ENCODE results near the gene MOCS1. TPM values are rescaled to one million over a fixed set of nuclear protein-coding genes. Genes with fewer than 3 reads are reported as not detected.

The MOCS1 gene
- total RNA-seq, 2 experiments from 2014 or later: 0.51 to 0.76 TPM

DNA sequence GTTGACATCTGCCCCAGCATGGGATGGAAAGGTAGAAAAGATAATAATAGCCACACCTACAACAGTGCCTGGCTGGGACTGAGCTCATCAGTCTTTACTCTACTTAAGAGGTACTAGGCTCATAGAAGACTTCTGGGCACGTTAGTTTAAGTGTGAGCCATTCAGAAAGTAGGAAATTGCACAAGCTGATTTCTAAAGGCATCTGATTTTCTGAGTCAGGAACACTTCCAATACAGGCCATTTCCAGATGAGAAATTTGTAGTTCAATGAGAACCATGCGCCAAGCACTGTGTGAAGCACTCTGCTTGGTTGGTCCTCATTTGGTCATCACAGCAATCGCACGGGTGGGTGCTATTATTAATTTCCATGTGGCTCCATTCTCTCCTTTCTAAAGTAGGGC, 42.3 kb downstream of the MOCS1 start:
- peaks cover 4% of the 10 kb centered on the region for H3K27me3 Mint-ChIP-seq
- H3K4me3 Mint-ChIP-seq: no peak overlapping the region
- POLR2A ChIA-PET: no interaction called here
- CTCF ChIA-PET: interaction anchor here (2.2 kb wide), 1 partner anchor 26 kb away, joined by 6 read pairs; no protein-coding TSS in a partner anchor
- no peaks in the 10 kb centered on the region for H3K9me3 Mint-ChIP-seq
- intact Hi-C loops (cut with micrococcal nuclease): no loop called here
- no peaks in the 10 kb centered on the region for H3K4me1 Mint-ChIP-seq (ENCODE audit: low read depth)
- H3K27ac Mint-ChIP-seq: no peak overlapping the region
- no peak for DNase-seq
- H3K36me3 Mint-ChIP-seq: no peaks in the 10 kb centered on the region

DNA sequence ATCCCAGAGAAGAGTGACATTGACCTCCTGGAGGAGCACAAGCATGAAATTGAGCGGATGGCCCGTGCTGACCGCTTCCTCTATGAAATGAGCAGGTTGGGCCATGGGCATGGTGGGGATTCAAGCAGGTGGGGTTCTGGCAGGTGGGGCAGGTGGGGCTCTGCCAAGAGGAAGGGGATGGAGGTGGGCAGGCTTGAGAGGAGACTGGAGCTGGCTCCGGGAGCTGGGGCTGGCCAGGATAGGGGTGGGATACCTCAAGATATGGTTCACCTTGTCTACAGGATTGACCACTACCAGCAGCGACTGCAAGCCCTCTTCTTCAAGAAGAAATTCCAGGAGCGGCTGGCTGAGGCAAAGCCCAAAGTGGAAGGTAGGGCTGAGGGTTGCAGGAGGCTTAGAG, 42.9 kb downstream of the MOCS1 start:
- H3K27ac Mint-ChIP-seq: no peak overlapping the region

GRCh38 chr6:39889229-39889628, 45.0 kb downstream of the MOCS1 start:
- POLR2A ChIA-PET: no interaction called here
- H3K36me3 Mint-ChIP-seq: no peaks in the 10 kb centered on the region
- peaks cover 10% of the 10 kb centered on the region for H3K27me3 Mint-ChIP-seq
- no peaks in the 10 kb centered on the region for H3K4me1 Mint-ChIP-seq (ENCODE audit: low read depth)
- H3K4me3 Mint-ChIP-seq: no peak overlapping the region
- no peak overlapping the region for H3K27ac Mint-ChIP-seq
- H3K9me3 Mint-ChIP-seq: no peaks in the 10 kb centered on the region
- CTCF ChIA-PET: no interaction called here
- intact Hi-C loops (cut with micrococcal nuclease): no loop called here
- no peak for DNase-seq

More for the DNA sequence above, 42.9 kb downstream of the MOCS1 start:
- ChIA-PET POLR2A (no interaction called here), CTCF (interaction anchor here (2.2 kb wide), 1 partner anchor 25 kb away, joined by 6 read pairs; no protein-coding TSS in a partner anchor)
- intact Hi-C loops (cut with micrococcal nuclease): no loop called here
- DNase-seq: no peak
- Mint-ChIP-seq H3K9me3 (no peaks in the 10 kb centered on the region), H3K4me1 (ENCODE audit: low read depth) (no peaks in the 10 kb centered on the region), H3K36me3 (no peaks in the 10 kb centered on the region), H3K4me3 (no peak overlapping the region), H3K27me3 (peaks cover 9% of the 10 kb centered on the region)

GRCh38 chr6:39887692-39888450, 46.4 kb downstream of the MOCS1 start:
- H3K27me3 Mint-ChIP-seq: peaks cover 10% of the 10 kb centered on the region
- H3K9me3 Mint-ChIP-seq: no peaks in the 10 kb centered on the region
- CTCF ChIA-PET: no interaction called here
- no peaks in the 10 kb centered on the region for H3K4me1 Mint-ChIP-seq (ENCODE audit: low read depth)
- DNase-seq: no peak
- no peak overlapping the region for H3K4me3 Mint-ChIP-seq
- H3K27ac Mint-ChIP-seq: no peak overlapping the region
- no peaks in the 10 kb centered on the region for H3K36me3 Mint-ChIP-seq
- POLR2A ChIA-PET: no interaction called here
- intact Hi-C loops (cut with micrococcal nuclease): no loop called here

DNA sequence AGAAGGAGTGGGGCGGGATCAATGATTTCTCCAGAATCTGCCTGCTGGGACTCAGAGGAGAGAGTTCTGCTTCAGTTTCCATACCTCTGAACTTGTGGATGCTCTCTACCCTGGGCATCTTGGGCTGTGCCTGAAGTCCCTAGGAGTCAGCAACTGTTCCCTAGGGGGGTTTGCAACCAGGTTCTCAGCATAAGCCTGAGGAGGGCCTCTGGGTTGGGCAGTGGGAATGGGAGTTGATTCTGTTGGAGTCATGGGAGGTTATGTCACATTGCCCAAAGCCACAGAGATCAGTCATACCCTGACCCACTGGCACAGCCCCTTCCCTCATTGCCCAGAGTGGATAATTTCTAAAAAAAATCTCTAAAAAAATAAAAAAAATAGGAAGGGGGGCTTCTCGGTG, 47.4 kb downstream of the MOCS1 start:
- intact Hi-C loops (cut with micrococcal nuclease): no loop called here
- Mint-ChIP-seq H3K4me1 (ENCODE audit: low read depth) (no peaks in the 10 kb centered on the region), H3K27ac (no peak overlapping the region), H3K27me3 (peaks cover 10% of the 10 kb centered on the region), H3K9me3 (no peaks in the 10 kb centered on the region), H3K4me3 (no peak overlapping the region), H3K36me3 (no peaks in the 10 kb centered on the region)
- ChIA-PET POLR2A (no interaction called here), CTCF (no interaction called here)
- DNase-seq: no peak

DNA sequence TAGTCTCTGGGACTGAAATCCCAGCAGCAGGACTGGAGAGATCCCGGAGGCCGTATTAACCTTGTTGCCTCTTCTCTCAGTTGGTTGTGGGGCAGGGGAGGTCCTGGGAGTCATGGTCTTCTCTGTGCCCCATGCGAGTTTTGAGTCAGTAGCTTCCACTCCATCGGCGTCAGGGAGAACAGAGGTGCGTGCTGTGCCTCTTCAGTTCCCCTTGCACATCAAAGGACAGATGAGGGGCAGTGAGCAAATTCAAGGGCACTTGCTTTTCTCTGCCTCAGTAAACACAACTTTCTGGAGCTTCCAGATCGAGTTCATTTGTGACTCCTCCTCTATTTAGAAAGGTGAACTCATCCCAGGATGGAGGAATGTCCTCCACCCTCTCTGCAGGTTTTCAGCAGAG, 48.6 kb downstream of the MOCS1 start:
- Mint-ChIP-seq H3K27me3 (peaks cover 10% of the 10 kb centered on the region), H3K4me1 (ENCODE audit: low read depth) (no peaks in the 10 kb centered on the region), H3K27ac (no peak overlapping the region), H3K4me3 (no peak overlapping the region), H3K9me3 (no peaks in the 10 kb centered on the region), H3K36me3 (no peaks in the 10 kb centered on the region)
- no peak for DNase-seq
- intact Hi-C loops (cut with micrococcal nuclease): no loop called here
- ChIA-PET CTCF (no interaction called here), POLR2A (interaction anchor here (0.6 kb wide), 1 partner anchor 46 kb away, joined by 3 read pairs; no protein-coding TSS in a partner anchor)

DNA sequence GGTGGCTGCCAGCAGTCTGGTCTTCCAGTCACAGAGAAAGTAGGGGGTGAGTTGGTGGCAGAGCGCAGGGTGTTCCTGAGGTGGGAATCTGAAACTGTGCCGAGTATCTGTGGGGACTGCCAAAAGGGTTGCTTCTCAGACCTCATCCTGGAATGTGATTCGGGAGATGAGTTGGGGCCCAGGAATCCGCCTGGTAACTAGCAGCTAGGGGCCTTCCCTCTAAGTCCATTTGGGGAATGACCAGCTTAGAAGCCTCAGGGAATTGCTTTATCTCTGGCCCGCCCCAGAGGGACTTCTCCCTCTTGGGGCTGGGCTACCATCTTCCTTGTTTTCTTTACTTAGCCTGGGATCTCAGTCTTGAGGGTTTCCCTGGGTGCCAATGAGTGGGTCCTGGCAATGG, 49.6 kb downstream of the MOCS1 start:
- no peaks in the 10 kb centered on the region for H3K36me3 Mint-ChIP-seq

DNA sequence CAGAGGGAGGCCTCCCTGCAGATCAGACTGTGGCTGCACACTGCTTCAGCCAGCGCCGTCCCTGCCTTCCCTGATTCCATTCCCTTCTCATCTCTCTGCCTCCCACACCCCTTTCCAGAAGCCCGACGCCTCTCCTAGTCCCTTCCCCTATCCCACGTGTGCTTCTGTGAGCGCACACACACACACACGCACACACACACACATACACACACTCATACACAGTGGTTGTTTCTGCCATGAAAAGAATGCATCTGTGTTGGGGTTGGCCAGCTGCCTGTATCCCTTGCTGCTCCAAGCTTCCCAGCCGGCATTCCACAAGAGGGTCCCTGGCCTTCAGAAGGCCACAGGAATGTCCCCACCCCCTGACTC, 51.7 kb downstream of the MOCS1 start:
- ChIA-PET POLR2A (no interaction called here), CTCF (no interaction called here)
- Mint-ChIP-seq H3K27me3 (peaks cover 9% of the 10 kb centered on the region), H3K9me3 (no peaks in the 10 kb centered on the region), H3K27ac (no peak overlapping the region), H3K4me1 (ENCODE audit: low read depth) (no peaks in the 10 kb centered on the region), H3K4me3 (no peak overlapping the region), H3K36me3 (no peaks in the 10 kb centered on the region)
- DNase-seq: no peak
- intact Hi-C loops (cut with micrococcal nuclease): no loop called here

More for the DNA sequence above, 49.6 kb downstream of the MOCS1 start:
- Mint-ChIP-seq H3K4me1 (ENCODE audit: low read depth) (no peaks in the 10 kb centered on the region), H3K27me3 (peaks cover 10% of the 10 kb centered on the region), H3K27ac (no peak overlapping the region), H3K4me3 (no peak overlapping the region), H3K9me3 (no peaks in the 10 kb centered on the region)
- DNase-seq: no peak
- ChIA-PET CTCF (no interaction called here), POLR2A (no interaction called here)
- intact Hi-C loops (cut with micrococcal nuclease): no loop called here

DNA sequence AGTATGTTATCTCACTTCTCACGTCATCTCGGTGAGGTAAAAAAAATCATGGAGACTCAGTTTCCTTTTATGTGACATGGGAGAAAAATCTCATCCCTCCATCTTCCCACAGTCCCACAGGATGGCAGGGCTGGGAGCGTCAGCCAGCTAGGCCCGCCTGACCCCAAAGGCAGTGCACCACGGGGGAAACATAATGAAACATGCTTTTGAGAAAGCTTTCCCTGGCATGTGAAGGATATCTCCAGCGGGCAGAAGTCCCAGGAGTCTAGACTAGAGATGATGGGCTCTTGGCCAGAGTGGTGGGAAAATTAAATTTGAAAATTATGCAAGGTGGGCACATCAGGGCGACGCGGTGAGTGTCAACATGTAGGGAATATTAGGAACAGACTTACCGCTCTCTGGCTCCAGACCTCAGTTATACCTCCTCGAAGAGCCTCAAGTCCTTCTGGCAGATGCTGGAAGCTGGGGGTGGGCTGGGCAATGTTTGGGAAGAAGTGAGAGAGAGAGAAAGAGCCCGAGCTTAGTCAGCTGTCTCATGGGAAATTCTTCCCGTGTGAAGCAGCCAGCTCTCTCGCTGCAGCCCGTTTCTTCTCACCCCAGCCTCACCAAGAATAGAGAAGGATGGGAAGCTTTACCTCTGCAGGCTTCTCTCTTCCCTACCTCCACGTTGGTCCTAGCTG, 52.3 kb downstream of the MOCS1 start:
- Mint-ChIP-seq H3K27me3 (peaks cover 6% of the 10 kb centered on the region), H3K27ac (no peak overlapping the region), H3K4me3 (no peak overlapping the region), H3K4me1 (ENCODE audit: low read depth) (no peaks in the 10 kb centered on the region), H3K36me3 (no peaks in the 10 kb centered on the region), H3K9me3 (no peaks in the 10 kb centered on the region)
- intact Hi-C loops (cut with micrococcal nuclease): no loop called here
- CTCF ChIA-PET: interaction anchor here (0.9 kb wide), 1 partner anchor 17 kb away, joined by 3 read pairs; no protein-coding TSS in a partner anchor
- POLR2A ChIA-PET: no interaction called here
- no peak for DNase-seq

GRCh38 chr6:39880594-39880993, 53.7 kb downstream of the MOCS1 start:
- no peaks in the 10 kb centered on the region for H3K36me3 Mint-ChIP-seq

DNA sequence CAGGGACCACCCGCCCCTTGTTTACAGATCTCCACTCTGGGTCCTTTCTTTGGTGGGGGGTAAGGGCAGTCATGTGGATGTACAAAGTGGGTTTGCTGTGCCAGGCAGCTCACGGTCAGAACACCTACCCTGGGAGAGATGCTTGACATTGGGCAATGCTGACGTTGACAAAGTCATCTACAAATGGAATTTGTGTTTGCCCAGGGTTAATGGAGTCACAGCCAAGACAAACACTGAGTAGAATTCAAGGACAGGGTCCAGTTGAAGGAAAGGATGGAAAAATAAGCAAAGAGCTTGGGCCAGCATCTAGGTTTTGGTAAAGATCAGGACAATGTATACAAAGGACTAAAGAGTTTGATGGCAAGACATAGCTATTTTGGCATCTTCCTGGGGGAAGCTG, 54.7 kb downstream of the MOCS1 start:
- no peak for DNase-seq
- CTCF ChIA-PET: interaction anchor here (2.5 kb wide), 1 partner anchor 13 kb away, joined by 10 read pairs; no protein-coding TSS in a partner anchor
- intact Hi-C loops (cut with micrococcal nuclease): no loop called here
- H3K9me3 Mint-ChIP-seq: no peaks in the 10 kb centered on the region
- POLR2A ChIA-PET: no interaction called here
- no peaks in the 10 kb centered on the region for H3K4me1 Mint-ChIP-seq (ENCODE audit: low read depth)
- H3K27me3 Mint-ChIP-seq: peaks cover 3% of the 10 kb centered on the region
- no peak overlapping the region for H3K27ac Mint-ChIP-seq
- no peak overlapping the region for H3K4me3 Mint-ChIP-seq
- no peaks in the 10 kb centered on the region for H3K36me3 Mint-ChIP-seq

More at GRCh38 chr6:39880594-39880993, 53.7 kb downstream of the MOCS1 start:
- H3K9me3 Mint-ChIP-seq: no peaks in the 10 kb centered on the region
- no peak for DNase-seq
- no peak overlapping the region for H3K27ac Mint-ChIP-seq
- H3K4me1 Mint-ChIP-seq (ENCODE audit: low read depth): no peaks in the 10 kb centered on the region
- POLR2A ChIA-PET: no interaction called here
- CTCF ChIA-PET: interaction anchor here (0.6 to 2.5 kb wide), 2 partner anchors 14 to 355 kb away, joined by 3 to 10 read pairs; no protein-coding TSS in a partner anchor
- intact Hi-C loops (cut with micrococcal nuclease): no loop called here
- peaks cover 3% of the 10 kb centered on the region for H3K27me3 Mint-ChIP-seq
- no peak overlapping the region for H3K4me3 Mint-ChIP-seq

- Mint-ChIP-seq H3K27ac (no peak overlapping the region), H3K27me3 (peaks cover 3% of the 10 kb centered on the region), H3K4me3 (no peak overlapping the region), H3K36me3 (no peaks in the 10 kb centered on the region), H3K4me1 (ENCODE audit: low read depth) (no peaks in the 10 kb centered on the region), H3K9me3 (no peaks in the 10 kb centered on the region)
- CTCF ChIA-PET: interaction anchor here (1.1 kb wide), 1 partner anchor 11 kb away, joined by 4 read pairs; no protein-coding TSS in a partner anchor
- POLR2A ChIA-PET: no interaction called here
- no peak for DNase-seq
- intact Hi-C loops (cut with micrococcal nuclease): no loop called here
Measured at GRCh38 chr6:39876826-39877225, 57.4 kb downstream of the MOCS1 start.

DNA sequence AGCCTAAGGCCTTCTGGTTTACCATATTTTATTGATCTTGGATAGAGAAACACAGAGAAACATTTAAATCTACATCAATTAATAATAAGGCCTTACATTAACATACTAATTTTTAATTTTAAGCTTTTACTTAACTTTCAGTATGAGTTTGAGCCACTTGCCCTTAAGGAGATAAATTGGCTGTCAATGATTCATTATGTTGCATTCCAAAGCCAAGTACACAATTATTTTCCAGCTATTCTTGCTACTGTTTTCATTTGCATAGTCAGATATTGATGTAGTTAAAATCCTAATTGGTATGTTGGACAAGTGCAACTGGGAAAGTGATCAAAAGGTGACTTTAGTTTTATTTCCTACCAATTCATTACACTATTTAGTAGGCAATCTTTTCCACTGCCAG, 58.2 kb downstream of the MOCS1 start:
- CTCF ChIA-PET: no interaction called here
- H3K4me1 Mint-ChIP-seq (ENCODE audit: low read depth): no peaks in the 10 kb centered on the region
- H3K4me3 Mint-ChIP-seq: no peak overlapping the region
- H3K36me3 Mint-ChIP-seq: no peaks in the 10 kb centered on the region
- H3K27ac Mint-ChIP-seq: no peak overlapping the region
- POLR2A ChIA-PET: no interaction called here
- no peak for DNase-seq
- peaks cover 3% of the 10 kb centered on the region for H3K27me3 Mint-ChIP-seq
- intact Hi-C loops (cut with micrococcal nuclease): no loop called here
- H3K9me3 Mint-ChIP-seq: no peaks in the 10 kb centered on the region
